ENCODE data around the gene GOLGA8N.
"Not testable (repeated sequence)": the region's sequence is repeated elsewhere in the genome, so short reads cannot be mapped to it uniquely, and the experiment has no call there.

GOLGA8N gene

DNA sequence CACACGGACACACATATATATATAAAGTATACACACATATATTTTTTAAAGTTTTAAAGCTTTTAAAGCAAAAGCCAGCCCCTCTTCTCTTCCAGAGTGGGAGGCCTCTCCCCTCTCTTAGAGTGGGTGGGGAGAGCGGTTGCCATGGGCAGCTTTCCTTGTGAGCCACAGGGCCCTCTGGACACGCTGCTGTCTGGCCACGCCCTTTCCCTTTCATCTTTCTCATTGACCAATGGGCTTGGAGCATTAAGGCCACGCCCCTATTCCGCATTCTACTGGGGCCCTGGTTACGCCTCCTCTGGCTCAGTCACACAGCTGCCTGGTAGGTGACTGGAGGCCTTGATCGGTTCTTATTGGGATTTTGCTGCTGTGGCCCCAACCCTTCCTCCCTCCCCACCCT lies at the start of gene GOLGA8N:
Gene GOLGA8N, plus strand, starts transcription at position 306 of the 400 bp plus-strand sequence.
- not testable (repeated sequence) for H3K4me1 ChIP-seq (ENCODE audit: insufficient read depth, low read length); H3K4me2 ChIP-seq (ENCODE audit: insufficient read depth, low read length); H3K9ac ChIP-seq (ENCODE audit: low read depth, low read length); H3K9me3 ChIP-seq (ENCODE audit: insufficient read depth, low read length, severe bottlenecking); H3K79me2 ChIP-seq (ENCODE audit: insufficient read depth, low read length); H3K4me3 ChIP-seq (ENCODE audit: low read depth in 1 of 2, low read length in 2 of 2); H4K20me1 ChIP-seq (ENCODE audit: insufficient read depth, low read length); H3K27ac ChIP-seq (ENCODE audit: low read length); ATAC-seq (ENCODE audit: insufficient read depth, low read depth); H3K27me3 ChIP-seq (ENCODE audit: insufficient read depth, low read length, poor library complexity); H2AFZ ChIP-seq (ENCODE audit: low read depth, low read length); H3K36me3 ChIP-seq (ENCODE audit: insufficient read depth, low read length)
- DNase-seq, result peak; percentile 25

DNA sequence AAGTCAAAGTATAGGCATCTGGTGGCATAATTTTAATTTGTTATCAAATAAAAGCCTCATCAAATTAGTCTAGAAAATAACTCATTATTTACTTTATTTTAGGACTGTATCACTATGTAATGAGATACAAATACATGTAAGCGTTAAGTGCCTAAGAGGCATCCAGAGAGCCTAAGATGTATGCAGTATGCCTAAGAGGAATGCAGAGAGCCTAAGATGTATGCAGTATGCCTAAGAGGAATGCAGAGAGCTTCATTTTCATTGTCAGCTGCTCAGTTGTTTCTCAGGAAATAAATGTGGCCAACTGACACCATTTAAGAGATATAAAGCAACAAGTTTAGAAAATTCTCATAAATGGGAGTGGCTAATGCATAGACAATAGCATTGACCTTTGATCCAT lies 49.8 kb upstream of the GOLGA8N start:
- not testable (repeated sequence) for H4K20me1 ChIP-seq (ENCODE audit: insufficient read depth, low read length); H3K9me3 ChIP-seq (ENCODE audit: insufficient read depth, low read length, severe bottlenecking); DNase-seq; H3K9ac ChIP-seq (ENCODE audit: low read depth, low read length); H3K27me3 ChIP-seq (ENCODE audit: insufficient read depth, low read length, poor library complexity); H3K4me1 ChIP-seq (ENCODE audit: insufficient read depth, low read length); H3K36me3 ChIP-seq (ENCODE audit: insufficient read depth, low read length); ATAC-seq (ENCODE audit: insufficient read depth, low read depth); H3K79me2 ChIP-seq (ENCODE audit: insufficient read depth, low read length); H3K4me2 ChIP-seq (ENCODE audit: insufficient read depth, low read length); H3K4me3 ChIP-seq (ENCODE audit: low read depth in 1 of 2, low read length in 2 of 2); H3K27ac ChIP-seq (ENCODE audit: low read length); H2AFZ ChIP-seq (ENCODE audit: low read depth, low read length)

DNA sequence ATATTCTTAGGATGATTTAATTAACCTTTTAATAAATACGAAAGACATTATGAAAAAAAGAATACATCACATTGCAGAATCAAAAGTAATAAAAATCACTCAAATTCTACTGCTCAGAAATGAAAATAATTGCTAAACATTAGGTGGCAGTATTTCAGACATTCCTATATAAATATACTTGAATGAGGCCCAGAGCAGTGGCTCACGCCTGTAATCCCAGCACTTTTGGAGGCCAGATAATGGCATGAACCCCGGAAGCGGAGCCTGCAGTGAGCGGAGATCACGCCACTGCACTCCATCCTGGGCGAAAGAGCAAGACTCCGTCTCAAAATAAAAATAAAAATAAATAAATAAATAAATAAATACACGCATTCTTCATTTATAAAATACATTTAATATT lies 48.1 kb upstream of the GOLGA8N start:
- H4K20me1 ChIP-seq (ENCODE audit: insufficient read depth, low read length); H3K27me3 ChIP-seq (ENCODE audit: insufficient read depth, low read length, poor library complexity); H2AFZ ChIP-seq (ENCODE audit: low read depth, low read length); H3K4me2 ChIP-seq (ENCODE audit: insufficient read depth, low read length); H3K9me3 ChIP-seq (ENCODE audit: insufficient read depth, low read length, severe bottlenecking); H3K4me1 ChIP-seq (ENCODE audit: insufficient read depth, low read length); H3K36me3 ChIP-seq (ENCODE audit: insufficient read depth, low read length); H3K79me2 ChIP-seq (ENCODE audit: insufficient read depth, low read length); H3K9ac ChIP-seq (ENCODE audit: low read depth, low read length); H3K4me3 ChIP-seq (ENCODE audit: low read depth in 1 of 2, low read length in 2 of 2); ATAC-seq (ENCODE audit: insufficient read depth, low read depth); DNase-seq; H3K27ac ChIP-seq (ENCODE audit: low read length): not testable (repeated sequence)

DNA sequence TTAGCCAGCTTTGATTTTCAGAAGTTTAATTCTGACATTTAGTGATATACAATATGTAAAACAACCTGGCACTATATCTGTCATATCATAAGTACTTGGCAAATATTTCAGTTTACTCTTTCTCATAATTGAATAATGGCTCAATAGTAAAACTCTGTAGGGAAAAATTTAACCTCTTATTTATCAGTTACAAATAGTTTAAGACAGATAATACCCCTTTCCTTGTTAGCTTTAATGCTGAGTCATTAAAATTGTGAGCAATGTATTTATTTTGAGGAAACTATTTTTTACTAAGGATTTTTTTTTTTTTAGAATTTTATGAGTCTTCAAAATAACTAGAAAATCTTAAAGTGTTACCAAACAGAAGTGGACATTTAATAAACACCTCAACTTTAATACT lies 38.7 kb upstream of the GOLGA8N start:
- H3K79me2 ChIP-seq (ENCODE audit: insufficient read depth, low read length); H3K9ac ChIP-seq (ENCODE audit: low read depth, low read length); H3K36me3 ChIP-seq (ENCODE audit: insufficient read depth, low read length); H2AFZ ChIP-seq (ENCODE audit: low read depth, low read length); H3K4me3 ChIP-seq (ENCODE audit: low read depth in 1 of 2, low read length in 2 of 2); H3K4me2 ChIP-seq (ENCODE audit: insufficient read depth, low read length); H3K4me1 ChIP-seq (ENCODE audit: insufficient read depth, low read length); H3K27ac ChIP-seq (ENCODE audit: low read length); DNase-seq; H3K9me3 ChIP-seq (ENCODE audit: insufficient read depth, low read length, severe bottlenecking); ATAC-seq (ENCODE audit: insufficient read depth, low read depth); H4K20me1 ChIP-seq (ENCODE audit: insufficient read depth, low read length); H3K27me3 ChIP-seq (ENCODE audit: insufficient read depth, low read length, poor library complexity): not testable (repeated sequence)

DNA sequence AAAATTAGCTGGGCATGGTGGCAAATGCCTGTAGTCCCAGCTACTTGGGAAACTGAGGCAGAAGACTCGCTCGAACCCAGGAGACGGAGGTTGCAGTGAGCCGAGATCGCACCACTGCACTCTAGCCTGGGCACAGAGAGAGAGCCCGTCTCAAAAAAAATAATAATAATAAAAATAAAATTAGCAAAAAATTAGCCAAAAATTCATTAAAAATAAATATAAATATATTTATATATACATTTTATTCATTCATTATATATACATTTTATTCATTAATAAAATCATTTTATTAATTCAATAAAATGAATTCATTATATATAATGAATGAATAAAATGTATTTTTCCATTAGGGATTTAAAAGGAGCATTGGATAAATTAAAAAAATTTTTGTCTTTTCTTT lies 31.1 kb upstream of the GOLGA8N start:
- ATAC-seq (ENCODE audit: insufficient read depth, low read depth); H3K79me2 ChIP-seq (ENCODE audit: insufficient read depth, low read length); H3K27me3 ChIP-seq (ENCODE audit: insufficient read depth, low read length, poor library complexity); H3K9ac ChIP-seq (ENCODE audit: low read depth, low read length); H3K27ac ChIP-seq (ENCODE audit: low read length); H3K4me2 ChIP-seq (ENCODE audit: insufficient read depth, low read length); H3K4me3 ChIP-seq (ENCODE audit: low read depth in 1 of 2, low read length in 2 of 2); H3K4me1 ChIP-seq (ENCODE audit: insufficient read depth, low read length); H4K20me1 ChIP-seq (ENCODE audit: insufficient read depth, low read length); DNase-seq; H3K36me3 ChIP-seq (ENCODE audit: insufficient read depth, low read length); H2AFZ ChIP-seq (ENCODE audit: low read depth, low read length); H3K9me3 ChIP-seq (ENCODE audit: insufficient read depth, low read length, severe bottlenecking): not testable (repeated sequence)

DNA sequence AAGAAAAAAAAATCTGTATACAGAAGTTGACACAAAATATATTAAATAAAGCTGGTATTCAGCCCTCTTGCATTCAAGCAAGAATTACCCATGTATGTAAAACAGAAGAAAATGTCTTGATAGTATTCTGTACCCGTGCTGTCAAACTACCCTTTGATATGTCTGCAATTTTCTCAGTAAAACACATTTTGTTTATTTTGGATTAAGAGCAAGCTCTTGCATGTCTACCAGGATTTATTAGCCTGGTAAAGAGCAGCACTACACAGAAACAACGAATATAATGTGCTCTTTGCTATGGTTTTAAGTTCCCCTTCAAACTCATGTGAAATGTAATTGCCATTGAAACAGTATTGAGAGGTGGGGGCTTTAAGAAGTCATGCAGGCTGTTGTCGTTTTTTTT lies 24.3 kb upstream of the GOLGA8N start:
- H3K27me3 ChIP-seq (ENCODE audit: insufficient read depth, low read length, poor library complexity); H3K27ac ChIP-seq (ENCODE audit: low read length); H4K20me1 ChIP-seq (ENCODE audit: insufficient read depth, low read length); H3K4me2 ChIP-seq (ENCODE audit: insufficient read depth, low read length); H2AFZ ChIP-seq (ENCODE audit: low read depth, low read length); H3K9me3 ChIP-seq (ENCODE audit: insufficient read depth, low read length, severe bottlenecking); DNase-seq; H3K4me3 ChIP-seq (ENCODE audit: low read depth in 1 of 2, low read length in 2 of 2); H3K9ac ChIP-seq (ENCODE audit: low read depth, low read length); H3K36me3 ChIP-seq (ENCODE audit: insufficient read depth, low read length); H3K79me2 ChIP-seq (ENCODE audit: insufficient read depth, low read length); ATAC-seq (ENCODE audit: insufficient read depth, low read depth); H3K4me1 ChIP-seq (ENCODE audit: insufficient read depth, low read length): not testable (repeated sequence)

DNA sequence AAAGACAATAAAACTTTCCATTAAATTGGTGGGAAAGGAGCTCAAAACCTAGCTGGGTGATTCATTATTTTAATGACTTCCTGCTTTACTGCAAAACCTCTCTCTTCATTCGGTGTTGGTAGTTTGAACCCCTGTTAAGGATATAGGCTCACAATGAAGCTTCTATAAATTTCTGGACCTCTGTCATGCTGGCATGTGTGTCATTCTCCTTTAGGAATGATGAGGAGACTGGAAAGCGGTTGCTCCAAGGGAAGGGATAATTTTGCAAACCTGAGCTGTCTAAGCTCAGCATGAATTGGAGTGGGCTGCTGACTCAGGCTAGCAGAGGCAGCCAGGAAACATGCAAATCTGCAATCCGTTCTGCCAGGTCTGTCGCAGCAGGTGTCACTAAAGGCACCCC lies 14.8 kb upstream of the GOLGA8N start:
- H3K9ac ChIP-seq (ENCODE audit: low read depth, low read length); H3K27ac ChIP-seq (ENCODE audit: low read length); DNase-seq; H3K27me3 ChIP-seq (ENCODE audit: insufficient read depth, low read length, poor library complexity); H3K4me1 ChIP-seq (ENCODE audit: insufficient read depth, low read length); H2AFZ ChIP-seq (ENCODE audit: low read depth, low read length); ATAC-seq (ENCODE audit: insufficient read depth, low read depth); H3K79me2 ChIP-seq (ENCODE audit: insufficient read depth, low read length); H3K4me3 ChIP-seq (ENCODE audit: low read depth in 1 of 2, low read length in 2 of 2); H3K36me3 ChIP-seq (ENCODE audit: insufficient read depth, low read length); H3K9me3 ChIP-seq (ENCODE audit: insufficient read depth, low read length, severe bottlenecking); H3K4me2 ChIP-seq (ENCODE audit: insufficient read depth, low read length); H4K20me1 ChIP-seq (ENCODE audit: insufficient read depth, low read length): not testable (repeated sequence)

DNA sequence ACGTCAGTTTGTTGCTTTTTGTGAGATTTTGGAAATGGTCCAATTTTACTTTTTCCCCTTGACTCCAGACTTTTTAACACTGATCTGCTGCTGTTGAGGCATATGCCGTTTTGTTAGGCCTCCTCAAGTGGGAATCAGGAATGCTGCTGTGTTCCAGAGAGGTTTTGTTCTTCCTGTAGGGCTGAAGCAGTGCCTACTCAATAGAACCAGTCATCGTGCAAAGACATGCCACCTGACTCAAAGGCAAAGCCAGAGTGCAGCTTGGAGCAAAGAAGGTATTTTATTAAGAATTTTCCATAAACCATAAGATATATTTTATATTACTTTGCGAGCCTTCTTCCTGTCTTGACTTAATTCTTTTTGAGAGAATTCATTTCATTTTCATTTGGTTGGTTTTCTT lies 7.4 kb upstream of the GOLGA8N start:
- not testable (repeated sequence) for H3K27me3 ChIP-seq (ENCODE audit: insufficient read depth, low read length, poor library complexity); H2AFZ ChIP-seq (ENCODE audit: low read depth, low read length); H3K79me2 ChIP-seq (ENCODE audit: insufficient read depth, low read length); H3K4me3 ChIP-seq (ENCODE audit: low read depth in 1 of 2, low read length in 2 of 2); H3K9ac ChIP-seq (ENCODE audit: low read depth, low read length); H4K20me1 ChIP-seq (ENCODE audit: insufficient read depth, low read length); H3K36me3 ChIP-seq (ENCODE audit: insufficient read depth, low read length); H3K9me3 ChIP-seq (ENCODE audit: insufficient read depth, low read length, severe bottlenecking); ATAC-seq (ENCODE audit: insufficient read depth, low read depth); H3K4me1 ChIP-seq (ENCODE audit: insufficient read depth, low read length); DNase-seq; H3K4me2 ChIP-seq (ENCODE audit: insufficient read depth, low read length); H3K27ac ChIP-seq (ENCODE audit: low read length)

DNA sequence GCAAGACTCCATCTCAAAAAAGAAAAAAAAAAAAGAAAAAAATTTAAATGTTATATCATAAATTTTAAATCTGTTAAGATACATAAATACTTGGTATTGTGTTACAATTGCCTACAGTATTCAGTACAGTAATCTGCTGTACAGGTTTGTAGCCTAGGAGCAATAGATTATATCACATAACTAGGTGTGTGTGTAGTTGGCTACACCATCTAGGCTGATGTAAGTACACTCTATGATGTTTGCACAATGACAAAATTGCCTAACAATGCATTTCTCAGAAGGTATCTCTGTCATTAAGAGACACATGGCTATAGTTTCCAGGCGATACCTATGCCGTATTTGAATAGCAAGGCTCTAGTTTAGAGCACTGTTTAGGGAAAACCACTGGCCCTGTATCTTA lies 16.3 kb downstream of the GOLGA8N start:
- H2AFZ ChIP-seq (ENCODE audit: low read depth, low read length); H3K4me3 ChIP-seq (ENCODE audit: low read depth in 1 of 2, low read length in 2 of 2); H3K36me3 ChIP-seq (ENCODE audit: insufficient read depth, low read length); DNase-seq; H3K4me1 ChIP-seq (ENCODE audit: insufficient read depth, low read length); H4K20me1 ChIP-seq (ENCODE audit: insufficient read depth, low read length); H3K27ac ChIP-seq (ENCODE audit: low read length); H3K4me2 ChIP-seq (ENCODE audit: insufficient read depth, low read length); H3K9ac ChIP-seq (ENCODE audit: low read depth, low read length); H3K27me3 ChIP-seq (ENCODE audit: insufficient read depth, low read length, poor library complexity); H3K9me3 ChIP-seq (ENCODE audit: insufficient read depth, low read length, severe bottlenecking); ATAC-seq (ENCODE audit: insufficient read depth, low read depth); H3K79me2 ChIP-seq (ENCODE audit: insufficient read depth, low read length): not testable (repeated sequence)
